Measurements from ENCODE around the gene ZNF609. TPM values are rescaled to one million over a fixed set of nuclear protein-coding genes. Genes with fewer than 3 reads are reported as not detected.

Gene ZNF609
- total RNA-seq, 1 experiment from 2014 or later, result 35.0 TPM

- no peak for TF ChIP-seq EZH2 (IDR thresholded peaks at IDR 0.05; ENCODE audit: borderline replicate concordance, low read depth, low read length, poor library complexity, severe bottlenecking)
- TF ChIP-seq CTCF (conservative IDR thresholded peaks at IDR 0.05; ENCODE audit: low read depth, low read length), result no peak
- Histone ChIP-seq H3K27me3 (replicated peaks; ENCODE audit: insufficient read depth, low read depth, low read length, poor library complexity) (no peaks in the 10 kb centered on the region), H3K27ac (ENCODE audit: low read depth, low read length, poor library complexity, severe bottlenecking) (no peak overlapping the region), H3K4me1 (ENCODE audit: insufficient read depth, low read length, poor library complexity, severe bottlenecking) (peaks cover 42% of the 10 kb centered on the region), H3K4me3 (ENCODE audit: low read depth, low read length, poor library complexity, severe bottlenecking) (no peak overlapping the region), H3K36me3 (ENCODE audit: insufficient read depth, low read length, poor library complexity, severe bottlenecking) (no peaks in the 10 kb centered on the region), H3K9me3 (ENCODE audit: low read depth, low read length, poor library complexity, severe bottlenecking) (no peaks in the 10 kb centered on the region)
- DNase-seq (ENCODE audit: low spot score), result no peak
- intact Hi-C loops (cut with micrococcal nuclease; ENCODE audit: unreplicated experiment), result no loop called here
- no TSS peak for BruUV-seq (replicated peaks)
- ChIA-PET CTCF (interaction anchor here (0.7 kb wide), 1 partner anchor 455 kb away, joined by 3 read pairs; no protein-coding TSS in a partner anchor), POLR2A (ENCODE audit: low non-redundant PET) (no interaction called here)
Observed at GRCh38 chr15:64618138-64618537, 157.8 kb downstream of the ZNF609 start.

GRCh38 chr15:64618540-64618939 lies 158.2 kb downstream of the ZNF609 start:
- H3K36me3 ChIP-seq (ENCODE audit: insufficient read depth, low read length, poor library complexity, severe bottlenecking), result no peaks in the 10 kb centered on the region
- no peak overlapping the region for H3K27ac ChIP-seq (ENCODE audit: low read depth, low read length, poor library complexity, severe bottlenecking)
- no peak for TF ChIP-seq CTCF (conservative IDR thresholded peaks at IDR 0.05; ENCODE audit: low read depth, low read length)
- ChIA-PET POLR2A (ENCODE audit: low non-redundant PET) (interaction anchor here (0.6 kb wide), 1 partner anchor 16 kb away, joined by 5 read pairs; no protein-coding TSS in a partner anchor), CTCF (interaction anchor here (0.7 kb wide), 1 partner anchor 455 kb away, joined by 3 read pairs; no protein-coding TSS in a partner anchor)
- no peaks in the 10 kb centered on the region for H3K9me3 ChIP-seq (ENCODE audit: low read depth, low read length, poor library complexity, severe bottlenecking)
- intact Hi-C loops (cut with micrococcal nuclease; ENCODE audit: unreplicated experiment), result no loop called here
- no TSS peak for BruUV-seq (replicated peaks)
- H3K27me3 ChIP-seq (replicated peaks; ENCODE audit: insufficient read depth, low read depth, low read length, poor library complexity), result no peaks in the 10 kb centered on the region
- H3K4me3 ChIP-seq (ENCODE audit: low read depth, low read length, poor library complexity, severe bottlenecking), result no peak overlapping the region
- DNase-seq (ENCODE audit: low spot score), result no peak
- peaks cover 45% of the 10 kb centered on the region for H3K4me1 ChIP-seq (ENCODE audit: insufficient read depth, low read length, poor library complexity, severe bottlenecking)

GRCh38 chr15:64619880-64620839 lies 159.8 kb downstream of the ZNF609 start:
- Histone ChIP-seq H3K27ac (ENCODE audit: low read depth, low read length, poor library complexity, severe bottlenecking) (no peak overlapping the region), H3K4me3 (ENCODE audit: low read depth, low read length, poor library complexity, severe bottlenecking) (no peak overlapping the region), H3K4me1 (ENCODE audit: insufficient read depth, low read length, poor library complexity, severe bottlenecking) (peaks cover 54% of the 10 kb centered on the region), H3K27me3 (replicated peaks; ENCODE audit: insufficient read depth, low read depth, low read length, poor library complexity) (no peaks in the 10 kb centered on the region), H3K9me3 (ENCODE audit: low read depth, low read length, poor library complexity, severe bottlenecking) (no peaks in the 10 kb centered on the region), H3K36me3 (ENCODE audit: insufficient read depth, low read length, poor library complexity, severe bottlenecking) (no peaks in the 10 kb centered on the region)
- no TSS peak for BruUV-seq (replicated peaks)
- ChIA-PET POLR2A (ENCODE audit: low non-redundant PET) (interaction anchor here (0.6 kb wide), 1 partner anchor 189 kb away, joined by 4 read pairs; no protein-coding TSS in a partner anchor), CTCF (interaction anchor here (0.5 kb wide), 1 partner anchor 185 kb away, joined by 3 read pairs; no protein-coding TSS in a partner anchor)
- no peak for TF ChIP-seq EZH2 (IDR thresholded peaks at IDR 0.05; ENCODE audit: borderline replicate concordance, low read depth, low read length, poor library complexity, severe bottlenecking)
- no peak for TF ChIP-seq CTCF (conservative IDR thresholded peaks at IDR 0.05; ENCODE audit: low read depth, low read length)
- intact Hi-C loops (cut with micrococcal nuclease; ENCODE audit: unreplicated experiment), result no loop called here
- DNase-seq (ENCODE audit: low spot score), result no peak

All from A673 (cell line).